H1 (cell line): Measurements from ENCODE around the gene SCARB1. TPM values are rescaled to one million over a fixed set of nuclear protein-coding genes. Genes with fewer than 3 reads are reported as not detected.
"Not testable (repeated sequence)": the region's sequence is repeated elsewhere in the genome, so short reads cannot be mapped to it uniquely, and the experiment has no call there.

Experiments
- CTCF ChIA-PET: fragments of 300-600 bp; sonication (Branson Sonifier 250); formaldehyde crosslinking; loops from one replicate; lab custom pipeline; 2021; ENCODE audit not compliant: partially characterized antibody; lab: Charles Lee
- POLR2A ChIA-PET: fragments of 300-600 bp; sonication (Branson Sonifier 250); formaldehyde crosslinking; loops from one replicate; lab custom pipeline; 2021; ENCODE audit warnings: inconsistent platforms; ENCODE audit not compliant: partially characterized antibody; lab: Charles Lee
- DNase-seq, 2 experiments: peaks; one replicate each; pipeline versions ENCODE4 v3.0.0 to v3.0.0-alpha.2; 2010 to 2022; ENCODE audit warnings: low spot score in 2 of 2, low read depth in 1 of 2, mixed read lengths in 1 of 2
- FAIRE-seq: peaks from 2 replicates; lab custom pipeline; 2011; peaks lifted over from hg19 to GRCh38; lab: Jason Lieb, UNC
- H2AFZ ChIP-seq: 2 replicates; pipeline ENCODE4 v1.8.1; 2012; ENCODE audit warnings: low read length, inconsistent platforms
- H2AK5ac ChIP-seq: 2 replicates; pipeline ENCODE4 v1.6.1; 2013; ENCODE audit warnings: low read depth, low read length
- H2BK120ac ChIP-seq: replicated peaks from 2 replicates; pipeline ENCODE3; 2013; ENCODE audit warnings: low read depth, low read length, inconsistent platforms
- H2BK12ac ChIP-seq: 2 replicates; pipeline ENCODE4 v1.6.1; 2013; ENCODE audit warnings: low read depth, low read length
- H2BK15ac ChIP-seq: 2 replicates; pipeline ENCODE4 v1.6.1; 2013; ENCODE audit warnings: low read length
- H2BK20ac ChIP-seq: 2 replicates; pipeline ENCODE4 v1.6.1; 2013; ENCODE audit warnings: low read length
- H2BK5ac ChIP-seq: 2 replicates; pipeline ENCODE4 v1.6.1; 2013; ENCODE audit warnings: low read depth, low read length
- H3K14ac ChIP-seq: 2 replicates; pipeline ENCODE4 v1.6.1; 2013; ENCODE audit warnings: inconsistent platforms; ENCODE audit not compliant: insufficient read length
- H3K18ac ChIP-seq: 2 replicates; pipeline ENCODE4 v1.6.1; 2013; ENCODE audit warnings: low read length; ENCODE audit errors: extremely low read depth
- H3K23ac ChIP-seq: 2 replicates; pipeline ENCODE4 v1.6.1; 2013; ENCODE audit warnings: inconsistent platforms; ENCODE audit not compliant: insufficient read length
- H3K23me2 ChIP-seq: 2 replicates; pipeline ENCODE4 v1.6.1; 2013; ENCODE audit warnings: low read depth, low read length
- H3K27ac ChIP-seq: 2 replicates; pipeline ENCODE4 v1.6.1; 2011; ENCODE audit warnings: low read depth, low read length, inconsistent platforms
- H3K27me3 ChIP-seq, 4 experiments: replicated peaks in 1 of 4; 1 replicate in 1 of 4; 2 replicates in 3 of 4; pipeline versions ENCODE4 v1.6.1 to v1.8.1; 2011 to 2013; ENCODE audit warnings: low read length in 3 of 4, mild to moderate bottlenecking in 3 of 4, inconsistent platforms in 2 of 4, mixed read lengths in 2 of 4, moderate library complexity in 1 of 4; ENCODE audit not compliant: control insufficient read depth in 3 of 4, insufficient read depth in 3 of 4; ENCODE audit errors: extremely low read depth in 1 of 4
- H3K36me3 ChIP-seq, 4 experiments: 2 replicates each; pipeline versions ENCODE4 v1.6.1 to v1.8.1; 2011 to 2013; ENCODE audit warnings: mild to moderate bottlenecking in 4 of 4, low read length in 3 of 4, moderate library complexity in 2 of 4, control low read depth in 1 of 4, inconsistent platforms in 1 of 4; ENCODE audit not compliant: insufficient read depth in 4 of 4, control insufficient read depth in 2 of 4
- H3K4ac ChIP-seq: replicated peaks from 2 replicates; pipeline ENCODE3; 2013; ENCODE audit warnings: low read length, low read depth, mixed read lengths, inconsistent platforms; ENCODE audit not compliant: insufficient read length
- H3K4me1 ChIP-seq, 4 experiments: replicated peaks in 1 of 4; 1 replicate in 1 of 4; 2 replicates in 3 of 4; pipeline versions ENCODE4 v1.6.1 to v1.8.1; 2011 to 2013; ENCODE audit warnings: low read length in 3 of 4, inconsistent platforms in 2 of 4, mixed read lengths in 1 of 4; ENCODE audit not compliant: insufficient read depth in 4 of 4, control insufficient read depth in 3 of 4
- H3K4me2 ChIP-seq, 2 experiments: 2 replicates each; pipeline versions ENCODE4 v1.6.1 to v1.8.1; 2011 to 2013; ENCODE audit warnings: low read depth in 2 of 2, low read length in 2 of 2, control low read depth in 1 of 2, inconsistent platforms in 1 of 2, mild to moderate bottlenecking in 1 of 2; ENCODE audit not compliant: insufficient read depth in 1 of 2
- H3K4me3 ChIP-seq, 4 experiments: fragments of 200-600, 300-600 bp in 1 of 4; sonication (generic), shearing (Covaris generic), sonication (Bioruptor Twin) in 1 of 4; 2 replicates each; pipeline versions ENCODE4 v1.5.1 to v1.8.1; 2011 to 2016; ENCODE audit warnings: low read length in 4 of 4, low read depth in 3 of 4, control low read depth in 2 of 4, inconsistent platforms in 2 of 4, mild to moderate bottlenecking in 2 of 4, mixed read lengths in 1 of 4, moderate library complexity in 1 of 4; ENCODE audit not compliant: insufficient read depth in 2 of 4; ENCODE audit errors: extremely low read depth in 1 of 4
- H3K56ac ChIP-seq: replicated peaks from 2 replicates; pipeline ENCODE3; 2013; ENCODE audit warnings: low read depth, mild to moderate bottlenecking, mixed read lengths, low read length, inconsistent platforms; ENCODE audit not compliant: insufficient read length
- H3K79me1 ChIP-seq: 2 replicates; pipeline ENCODE4 v1.6.1; 2013; ENCODE audit warnings: low read depth, low read length, control low read depth
- H3K79me2 ChIP-seq, 2 experiments: 2 replicates each; pipeline versions ENCODE4 v1.6.1 to v1.8.1; 2012 to 2013; ENCODE audit warnings: low read length in 2 of 2, mild to moderate bottlenecking in 2 of 2, inconsistent platforms in 1 of 2; ENCODE audit not compliant: insufficient read depth in 2 of 2, control insufficient read depth in 1 of 2
- H3K9ac ChIP-seq, 4 experiments: replicated peaks in 1 of 4; 1 replicate in 1 of 4; 2 replicates in 3 of 4; pipeline versions ENCODE4 v1.6.1 to v1.8.1; 2011 to 2013; ENCODE audit warnings: low read depth in 3 of 4, low read length in 3 of 4, control low read depth in 2 of 4, mild to moderate bottlenecking in 2 of 4, moderate library complexity in 2 of 4, inconsistent platforms in 1 of 4; ENCODE audit errors: extremely low read depth in 1 of 4
- H3K9me3 ChIP-seq, 2 experiments: 2 replicates each; pipeline versions ENCODE4 v1.6.1 to v1.8.1; 2012 to 2013; ENCODE audit warnings: mild to moderate bottlenecking in 2 of 2, moderate library complexity in 2 of 2, control low read depth in 1 of 2, inconsistent platforms in 1 of 2, low read depth in 1 of 2, low read length in 1 of 2, mixed read lengths in 1 of 2; ENCODE audit not compliant: insufficient read depth in 2 of 2
- H4K20me1 ChIP-seq, 2 experiments: replicated peaks in 1 of 2; 2 replicates each; pipeline versions ENCODE3 to v1.8.1; 2011 to 2013; ENCODE audit warnings: inconsistent platforms in 2 of 2, low read length in 2 of 2, mild to moderate bottlenecking in 1 of 2; ENCODE audit not compliant: insufficient read depth in 2 of 2, control insufficient read depth in 1 of 2
- H4K5ac ChIP-seq: 2 replicates; pipeline ENCODE4 v1.6.1; 2013; ENCODE audit warnings: low read length, low read depth, mixed read lengths, inconsistent platforms; ENCODE audit not compliant: insufficient read length
- H4K8ac ChIP-seq: 2 replicates; pipeline ENCODE4 v1.8.0; 2013; ENCODE audit warnings: mild to moderate bottlenecking, moderate library complexity, low read length, inconsistent platforms; ENCODE audit not compliant: insufficient read depth; ENCODE audit errors: extremely low read depth
- H4K91ac ChIP-seq: replicated peaks from 2 replicates; pipeline ENCODE3; 2013; ENCODE audit warnings: low read length, mixed read lengths, inconsistent platforms; ENCODE audit not compliant: insufficient read length
- WGBS, 2 experiments: shearing (Covaris generic) in 1 of 2; methylation state at CpG; one replicate each; pipeline versions ENCODE4 v1.1.6 to v1.1.7; 2013 to 2015; ENCODE audit warnings: low lambda C conversion rate in 2 of 2, mixed read lengths in 2 of 2, inconsistent platforms in 1 of 2, low coverage in 1 of 2, missing lambda C conversion rate in 1 of 2; ENCODE audit not compliant: insufficient replicate concordance in 2 of 2, insufficient coverage in 1 of 2, insufficient read length in 1 of 2; ENCODE audit errors: extremely low coverage in 1 of 2, missing lambda C conversion rate in 1 of 2; 5-methylcytosine and 5-hydroxymethylcytosine counted together
- polyA plus RNA-seq, 7 experiments: library from polyadenylated mRNA; depleted of rRNA in 3 of 7; stranded (reverse) in 5 of 7; unstranded in 2 of 7; fragments of >200 nt in 5 of 7; fragments of 200-250 nt in 2 of 7; gene quantifications; 1 replicate in 5 of 7; 2 replicates in 1 of 7; 4 replicates in 1 of 7; pipeline versions ENCODE4 v1.2.1 to v1.2.3, GENCODE V29; 2011 to 2013; ENCODE audit warnings: missing spikeins in 2 of 7, mixed read lengths in 2 of 7
- total RNA-seq: library from RNA; stranded (reverse); fragmentation: NEBNext Ultra II Directional; extraction: Animal tissue kit (Norgen Biotek cat#: 25700); gene quantifications from 2 replicates; pipeline ENCODE4 v1.2.1, GENCODE V29; 2021

SCARB1 gene
- total and polyA plus RNA-seq, 2 of the 8 experiments (the other 6 are each of a cell fraction or from before 2014, with no cell fraction given): 45.3 to 57.1 TPM

DNA sequence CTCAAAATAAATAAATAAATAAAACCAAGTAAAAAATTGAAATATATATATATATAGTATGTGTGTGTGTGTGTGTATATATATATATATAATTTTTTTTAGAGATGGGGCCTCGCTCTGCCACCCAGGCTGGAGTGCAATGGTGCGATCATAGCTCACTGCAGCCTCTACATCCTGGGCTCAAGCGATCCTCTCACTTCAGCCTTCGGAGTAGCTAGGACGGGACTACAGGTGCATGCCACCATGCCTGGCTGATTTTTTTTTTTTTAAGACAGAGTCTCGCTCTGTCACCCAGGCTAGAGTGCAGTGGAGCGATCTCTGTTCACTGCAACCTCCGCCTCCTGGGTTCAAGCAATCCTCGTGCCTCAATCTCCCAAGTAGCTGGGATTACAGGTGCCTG, 24.1 kb upstream of the SCARB1 start:
- not testable (repeated sequence) for H3K9ac ChIP-seq, FAIRE-seq, H2BK15ac ChIP-seq, H3K9me3 ChIP-seq, H3K27me3 ChIP-seq, H2BK20ac ChIP-seq, H3K79me1 ChIP-seq, H4K5ac ChIP-seq, H3K4ac ChIP-seq, H3K4me3 ChIP-seq, H2AFZ ChIP-seq, H3K18ac ChIP-seq, H3K23ac ChIP-seq, H3K23me2 ChIP-seq, H3K4me2 ChIP-seq, H2BK120ac ChIP-seq, H2BK5ac ChIP-seq, H3K27ac ChIP-seq, H4K8ac ChIP-seq, H3K36me3 ChIP-seq, H2AK5ac ChIP-seq, DNase-seq, H3K14ac ChIP-seq, H4K91ac ChIP-seq, H3K79me2 ChIP-seq, H2BK12ac ChIP-seq, H3K56ac ChIP-seq, H4K20me1 ChIP-seq
- 93% methylated on average over 8 of the region's 9 CpGs; no CpG with 5 or more reads in 1 of the 2 experiments for WGBS, 2 experiments
- ChIA-PET CTCF (interaction anchor here (0.7 to 5.6 kb wide), 8 partner anchors 8 to 370 kb away, joined by 3 to 25 read pairs (median 3); no protein-coding TSS in a partner anchor), POLR2A (interaction anchor here (1.8 kb wide), 1 partner anchor 23 kb away, joined by 6 read pairs; no protein-coding TSS in a partner anchor)
- peaks cover 0 to 11% (median 7%) of the 10 kb centered on the region in 4 experiments; a peak in 6 of 7 replicates for H3K4me1 ChIP-seq
